ENCODE data around the gene ENSA. TPM values are rescaled to one million over a fixed set of nuclear protein-coding genes. Genes with fewer than 3 reads are reported as not detected.
"Not testable (repeated sequence)": the region's sequence is repeated elsewhere in the genome, so short reads cannot be mapped to it uniquely, and the experiment has no call there.

Gene ENSA
- total RNA-seq, 1 experiment from 2014 or later, result 287 TPM

DNA sequence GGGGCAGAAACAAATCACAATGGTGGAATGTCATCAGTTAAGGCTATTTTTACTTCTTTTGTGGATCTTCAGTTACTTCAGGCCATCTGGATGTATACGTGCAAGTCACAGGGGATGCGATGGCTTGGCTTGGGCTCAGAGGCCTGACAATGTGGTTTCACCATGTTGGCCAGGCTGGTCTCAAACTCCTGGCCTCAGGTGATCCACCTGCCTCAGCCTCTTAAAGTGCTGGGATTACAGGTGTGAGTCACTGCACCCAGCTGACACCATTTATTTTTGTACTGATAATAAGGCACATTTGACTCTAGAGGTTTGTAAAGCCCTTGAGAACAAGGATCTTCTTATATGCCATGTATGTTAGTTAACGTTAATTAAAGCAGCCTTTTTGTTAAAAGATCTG, 48.4 kb downstream of the ENSA start:
- not testable (repeated sequence) for DNase-seq (ENCODE audit: low spot score)

GRCh38 chr1:150579945-150580642, 49.3 kb downstream of the ENSA start:
- no peak for DNase-seq (ENCODE audit: low spot score)

DNA sequence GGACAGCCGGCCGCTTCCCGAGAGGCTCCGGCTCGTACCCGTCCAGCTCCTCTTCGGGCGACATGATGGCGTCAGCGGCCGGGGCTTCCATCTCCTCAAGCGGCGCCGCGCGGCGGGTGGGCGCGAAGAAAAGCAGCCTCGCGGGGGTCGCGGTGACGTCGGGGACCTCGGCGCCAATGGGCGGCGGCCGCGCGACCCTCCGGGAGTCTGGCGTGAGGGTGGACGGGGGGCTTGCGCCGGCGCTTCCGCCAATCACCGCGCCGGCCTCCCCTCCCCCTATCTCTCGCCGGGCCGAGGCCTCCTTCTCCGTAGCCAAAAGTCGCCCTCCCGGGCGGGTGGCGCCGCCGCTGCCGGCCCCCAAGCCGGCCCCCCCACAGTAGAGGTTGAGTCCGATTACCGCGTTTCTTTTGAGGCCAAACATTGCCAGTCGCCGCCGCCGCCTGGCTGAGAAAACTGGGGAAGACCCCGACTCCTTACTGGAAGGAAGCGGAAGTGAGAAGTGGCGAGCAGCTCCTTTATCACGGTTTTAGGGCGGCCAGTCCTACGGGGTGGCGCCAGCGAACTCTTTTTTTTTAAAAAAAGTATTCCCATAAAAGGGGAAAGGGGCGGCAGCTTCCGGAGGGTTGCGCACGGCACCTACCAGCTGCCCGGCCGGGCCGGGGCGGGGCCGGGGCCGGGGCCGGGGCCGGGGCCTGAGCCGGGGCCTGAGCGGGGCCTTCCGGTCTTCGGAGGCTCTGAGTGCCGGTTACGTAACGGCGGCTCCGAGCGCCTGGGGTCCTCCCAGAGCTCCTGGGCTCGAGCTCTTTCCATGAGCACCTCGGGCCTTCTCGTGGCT, 50.1 kb downstream of the ENSA start, which contains the start of gene MCL1:
Gene MCL1 (minus strand): TSS at position 501 of the 835 bp plus-strand sequence. CDS start 80 bp downstream, at position 421.
- DNase-seq (ENCODE audit: low spot score), result peak; percentile 98

GRCh38 chr1:150578272-150579109, 50.9 kb downstream of the ENSA start:
- peak; percentile 91 for DNase-seq (ENCODE audit: low spot score)

DNA sequence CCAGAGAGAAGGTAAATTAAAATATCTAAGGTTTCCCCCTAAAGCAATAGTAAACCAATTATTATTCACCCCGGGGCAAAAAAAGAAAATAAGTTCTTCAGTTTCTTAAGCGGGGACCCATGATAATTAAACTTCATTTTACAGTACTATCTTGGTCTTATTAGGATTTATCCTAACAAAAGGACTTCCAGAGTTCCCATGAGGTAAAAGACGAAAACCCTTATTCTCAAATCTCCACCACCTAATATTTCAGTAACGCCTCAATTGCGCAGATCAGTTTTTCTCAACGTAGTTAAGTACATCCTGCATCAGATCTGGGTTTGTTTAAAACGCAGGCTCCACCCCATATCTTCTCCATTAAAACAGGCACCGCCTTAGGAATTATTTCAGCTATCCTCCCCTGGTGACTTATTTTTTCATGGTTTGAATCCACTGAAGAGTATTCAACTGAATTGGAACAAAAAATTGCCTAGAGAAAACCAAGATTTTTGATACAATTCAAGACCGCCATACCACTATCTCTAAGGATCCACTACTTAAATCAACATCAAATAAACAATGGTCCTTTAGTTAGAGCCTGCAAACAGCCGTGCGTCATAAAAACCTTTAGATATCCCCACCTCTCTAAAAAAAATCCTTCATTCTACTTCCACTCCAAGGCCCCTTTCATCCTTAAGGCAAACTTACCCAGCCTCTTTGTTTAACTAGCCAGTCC, 51.7 kb downstream of the ENSA start:
- no peak for DNase-seq (ENCODE audit: low spot score)

- DNase-seq (ENCODE audit: low spot score), result no peak
These were observed 52.4 kb downstream of the ENSA start for GRCh38 chr1:150576794-150577556.

- no peak for DNase-seq (ENCODE audit: low spot score)
These were observed 53.1 kb downstream of the ENSA start for GRCh38 chr1:150576367-150576711.

DNA sequence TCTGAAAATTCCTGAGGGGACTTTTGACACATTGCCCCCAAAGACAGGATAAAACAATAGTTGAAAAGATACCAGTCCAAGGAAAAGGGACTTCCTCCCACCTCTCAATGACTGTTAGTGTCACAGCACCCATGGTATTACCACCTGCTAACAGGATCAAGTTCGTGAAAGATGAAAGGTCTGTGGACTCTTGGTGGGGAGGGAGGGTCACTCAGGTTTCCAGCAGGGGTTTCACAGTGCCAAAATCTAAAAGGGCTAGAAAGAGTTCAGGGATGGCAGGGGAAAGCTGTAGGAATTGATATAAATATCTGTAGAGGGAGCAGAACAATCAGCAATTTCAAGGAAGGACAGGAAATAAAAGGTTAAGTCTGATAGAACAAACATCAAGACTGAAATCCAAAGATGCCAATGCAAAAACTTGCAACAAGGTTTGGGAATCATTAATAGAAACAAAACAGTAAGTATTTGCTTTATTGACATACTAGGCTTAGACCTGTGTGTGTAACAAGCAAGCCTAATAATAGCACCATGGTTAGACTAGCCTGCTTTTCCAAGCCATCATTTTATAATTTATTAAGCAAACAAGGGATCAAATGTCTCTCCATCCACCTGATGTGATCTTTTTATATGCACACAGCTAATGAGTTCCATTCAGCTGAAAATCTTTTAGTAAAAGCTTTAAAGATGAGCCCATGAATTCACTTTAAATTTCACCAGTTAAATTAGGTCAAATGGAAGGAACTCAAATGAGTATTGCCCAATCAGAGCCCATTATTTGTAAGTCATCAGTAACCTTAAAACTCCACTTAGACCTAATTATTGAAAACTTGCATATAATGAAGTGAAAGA, 53.7 kb downstream of the ENSA start:
- DNase-seq (ENCODE audit: low spot score), result no peak

DNA sequence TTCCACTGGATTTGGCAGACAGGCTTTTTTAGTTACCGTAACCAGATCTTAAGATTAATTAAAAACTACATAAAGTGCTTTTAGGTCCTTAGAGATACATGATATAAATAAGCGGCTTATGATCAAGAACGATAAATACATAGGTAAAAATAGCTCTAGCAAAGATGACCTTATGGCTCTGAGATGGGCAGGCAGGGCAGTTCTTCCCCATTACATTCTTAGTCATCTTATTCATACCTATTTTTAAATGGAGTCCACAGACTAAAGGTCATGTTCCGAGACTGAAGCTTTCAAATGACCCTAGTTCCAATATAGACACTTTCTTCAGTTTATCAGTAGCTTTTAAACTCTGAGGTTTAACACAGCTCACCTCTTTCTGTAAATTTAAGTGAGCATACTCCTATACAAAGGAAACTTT, 54.3 kb downstream of the ENSA start:
- DNase-seq (ENCODE audit: low spot score), result no peak

- DNase-seq (ENCODE audit: low spot score), result no peak
These were observed 54.9 kb downstream of the ENSA start for GRCh38 chr1:150574260-150575071.

- DNase-seq (ENCODE audit: low spot score), result not testable (repeated sequence)
These were observed 55.8 kb downstream of the ENSA start for GRCh38 chr1:150573648-150574071.

GRCh38 chr1:150572918-150573647, 56.3 kb downstream of the ENSA start:
- no peak for DNase-seq (ENCODE audit: low spot score)

Other genes with a start within 250 kb of the ENSA start
- gene TARS2, start 142.2 kb downstream of the ENSA start, total RNA-seq (2014; rRNA removed; shearing (Covaris generic)), result 30.0 and 32.1 TPM in 2 replicates
- 101 and 135 TPM in 2 replicates for gene ECM1, start 121.5 kb downstream of the ENSA start, total RNA-seq (2014; rRNA removed; shearing (Covaris generic))
- gene FALEC, start 113.9 kb downstream of the ENSA start, total RNA-seq (2014; rRNA removed; shearing (Covaris generic)), result 0.55 TPM in 1 of 2 replicates, not detected in the other
- 0.38 and 2.3 TPM in 2 replicates for gene ADAMTSL4, start 80.2 kb downstream of the ENSA start, total RNA-seq (2014; rRNA removed; shearing (Covaris generic))
- 224 and 246 TPM in 2 replicates for gene MCL1, start 50.0 kb downstream of the ENSA start, total RNA-seq (2014; rRNA removed; shearing (Covaris generic))
- 10.0 and 11.3 TPM in 2 replicates for gene GOLPH3L, start 67.5 kb upstream of the ENSA start, total RNA-seq (2014; rRNA removed; shearing (Covaris generic))
- not detected in 2 replicates for gene HORMAD1, start 91.3 kb upstream of the ENSA start, total RNA-seq (2014; rRNA removed; shearing (Covaris generic))
- gene CTSS, start 136.2 kb upstream of the ENSA start, total RNA-seq (2014; rRNA removed; shearing (Covaris generic)), result 5.7 and 18.5 TPM in 2 replicates
- 1.1 and 3.4 TPM in 2 replicates for gene CTSK, start 178.6 kb upstream of the ENSA start, total RNA-seq (2014; rRNA removed; shearing (Covaris generic))
- gene ARNT, start 247.0 kb upstream of the ENSA start, total RNA-seq (2014; rRNA removed; shearing (Covaris generic)), result 36.3 and 39.0 TPM in 2 replicates